DOHH2 (cell line): ENCODE measurements around the gene SPECC1L.

Experiments used
- H3F3A ChIP-seq: fragments of 200-600 bp; sonication (generic), shearing (Covaris generic); 2 replicates; pipeline ENCODE4 v1.6.0; 2016; ENCODE audit warnings: antibody characterized with exemption, mild to moderate bottlenecking; ENCODE audit not compliant: control insufficient read depth, insufficient read depth
- H3K27ac ChIP-seq: fragments of 200-600 bp; sonication (generic); 2 replicates; pipeline ENCODE4 v1.5.1; 2014; ENCODE audit warnings: low read depth, mild to moderate bottlenecking, low read length, moderate library complexity
- H3K27me3 ChIP-seq: fragments of 200-600 bp; sonication (generic); 2 replicates; pipeline ENCODE4 v1.6.1; 2014; ENCODE audit warnings: mild to moderate bottlenecking, low read length, mixed read lengths; ENCODE audit not compliant: control insufficient read depth
- H3K36me3 ChIP-seq: fragments of 200-600 bp; sonication (generic); 2 replicates; pipeline ENCODE4 v1.6.1; 2014; ENCODE audit warnings: mild to moderate bottlenecking, low read length, moderate library complexity, mixed read lengths; ENCODE audit not compliant: control insufficient read depth
- H3K4me1 ChIP-seq: fragments of 200-600 bp; sonication (generic); 2 replicates; pipeline ENCODE4 v1.6.1; 2014; ENCODE audit warnings: mild to moderate bottlenecking, low read length, mixed read lengths; ENCODE audit not compliant: control insufficient read depth
- H3K4me2 ChIP-seq: fragments of 200-600 bp; sonication (generic); 2 replicates; pipeline ENCODE4 v1.6.0; 2014; ENCODE audit warnings: mild to moderate bottlenecking, low read length, moderate library complexity
- H3K4me3 ChIP-seq: fragments of 200-600 bp; sonication (generic); 2 replicates; pipeline ENCODE4 v1.5.1; 2014; ENCODE audit warnings: mild to moderate bottlenecking, low read length, mixed read lengths
- H3K79me2 ChIP-seq: fragments of 200-600 bp; sonication (generic); 2 replicates; pipeline ENCODE4 v1.6.1; 2014; ENCODE audit warnings: mild to moderate bottlenecking, low read length, mixed read lengths; ENCODE audit not compliant: control insufficient read depth
- H3K9me2 ChIP-seq: fragments of 200-600 bp; sonication (generic); replicated peaks from 2 replicates; pipeline ENCODE4 v1.6.1; 2014; ENCODE audit warnings: mild to moderate bottlenecking, low read length, mixed read lengths; ENCODE audit not compliant: control insufficient read depth
- H3K9me3 ChIP-seq: fragments of 200-600 bp; sonication (generic); 2 replicates; pipeline ENCODE4 v1.6.1; 2014; ENCODE audit warnings: antibody characterized with exemption, low read length, mixed read lengths; ENCODE audit not compliant: control insufficient read depth, insufficient read depth
- H4K20me1 ChIP-seq: fragments of 200-600 bp; sonication (generic); 2 replicates; pipeline ENCODE4 v1.6.0; 2014; ENCODE audit warnings: low read depth, mild to moderate bottlenecking, antibody characterized with exemption, low read length, moderate library complexity; ENCODE audit not compliant: control insufficient read depth, insufficient read depth
- CTCF ChIP-seq: fragments of 200-600 bp; sonication (generic); IDR thresholded peaks from one replicate; pipeline ENCODE4 v1.5.1; 2014; ENCODE audit warnings: antibody characterized with exemption, mild to moderate bottlenecking, low read depth, low read length; ENCODE audit not compliant: poor library complexity, severe bottlenecking
- EZH2phosphoT487 ChIP-seq: fragments of 200-600 bp; sonication (generic); IDR thresholded peaks from 2 replicates; pipeline ENCODE4 v1.6.1; 2017; ENCODE audit warnings: borderline replicate concordance, mild to moderate bottlenecking, antibody characterized with exemption, low read length, moderate library complexity, mixed read lengths

Gene SPECC1L

GRCh38 chr22:24426851-24427499 is 156.3 kb downstream of the SPECC1L start:
- H3K9me2 ChIP-seq, result no peaks in the 10 kb centered on the region
- peaks cover 78% of the 10 kb centered on the region for H3K4me1 ChIP-seq
- peak overlapping the region; percentile 79 for H3K4me3 ChIP-seq
- peak overlapping the region; percentile 96 for H3K4me2 ChIP-seq
- no peaks in the 10 kb centered on the region for H3K27me3 ChIP-seq
- H3K27ac ChIP-seq, result peak overlapping the region; percentile 98
- no peaks in the 10 kb centered on the region for H3K9me3 ChIP-seq
- peaks cover 71% of the 10 kb centered on the region for H3K79me2 ChIP-seq
- H3K36me3 ChIP-seq, result peaks cover 18% of the 10 kb centered on the region
- TF ChIP-seq EZH2phosphoT487 (no peak), CTCF (no peak)
- peaks cover 17% of the 10 kb centered on the region for H3F3A ChIP-seq
- no peaks in the 10 kb centered on the region for H4K20me1 ChIP-seq

- TF ChIP-seq EZH2phosphoT487 (no peak), CTCF (no peak)
- no peaks in the 10 kb centered on the region for H3K27me3 ChIP-seq
- peak within 1 kb of the TSS; percentile 96 for H3K4me2 ChIP-seq
- H3K9me2 ChIP-seq, result no peaks in the 10 kb centered on the region
- peaks cover 17% of the 10 kb centered on the region for H3F3A ChIP-seq
- H3K4me1 ChIP-seq, result peaks cover 85% of the 10 kb centered on the region
- peak within 1 kb of the TSS; percentile 79 for H3K4me3 ChIP-seq
- no peaks in the 10 kb centered on the region for H3K9me3 ChIP-seq
- H3K36me3 ChIP-seq, result peaks cover 22% of the 10 kb centered on the region
- H3K79me2 ChIP-seq, result peaks cover 78% of the 10 kb centered on the region
- H3K27ac ChIP-seq, result peak within 1 kb of the TSS; percentile 98
- H4K20me1 ChIP-seq, result no peaks in the 10 kb centered on the region
These were observed 157.0 kb downstream of the SPECC1L start, which contains the start of gene ADORA2A for GRCh38 chr22:24427500-24428164. ADORA2A (plus strand) TSS chr22:24427599; CDS start chr22:24433405, 5,806 bp downstream.

- H3F3A ChIP-seq, result peaks cover 23% of the 10 kb centered on the region
- H3K79me2 ChIP-seq, result peaks cover 88% of the 10 kb centered on the region
- peaks cover 34% of the 10 kb centered on the region for H3K36me3 ChIP-seq
- peak overlapping the region; percentile 79 for H3K4me3 ChIP-seq
- peak overlapping the region; percentile 96 for H3K4me2 ChIP-seq
- H3K9me2 ChIP-seq, result no peaks in the 10 kb centered on the region
- H3K4me1 ChIP-seq, result peaks cover 94% of the 10 kb centered on the region
- H3K9me3 ChIP-seq, result no peaks in the 10 kb centered on the region
- TF ChIP-seq EZH2phosphoT487, result no peak
- TF ChIP-seq CTCF, result no peak
- H3K27ac ChIP-seq, result peak overlapping the region; percentile 98
- no peaks in the 10 kb centered on the region for H4K20me1 ChIP-seq
- H3K27me3 ChIP-seq, result no peaks in the 10 kb centered on the region
These were observed 158.2 kb downstream of the SPECC1L start for GRCh38 chr22:24428751-24429410.
